ENCODE measurements around the gene STAT1. TPM values are rescaled to one million over a fixed set of nuclear protein-coding genes. Genes with fewer than 3 reads are reported as not detected.

STAT1 gene
- total RNA-seq, 1 donor from 2014 or later = 76.5 TPM

DNA sequence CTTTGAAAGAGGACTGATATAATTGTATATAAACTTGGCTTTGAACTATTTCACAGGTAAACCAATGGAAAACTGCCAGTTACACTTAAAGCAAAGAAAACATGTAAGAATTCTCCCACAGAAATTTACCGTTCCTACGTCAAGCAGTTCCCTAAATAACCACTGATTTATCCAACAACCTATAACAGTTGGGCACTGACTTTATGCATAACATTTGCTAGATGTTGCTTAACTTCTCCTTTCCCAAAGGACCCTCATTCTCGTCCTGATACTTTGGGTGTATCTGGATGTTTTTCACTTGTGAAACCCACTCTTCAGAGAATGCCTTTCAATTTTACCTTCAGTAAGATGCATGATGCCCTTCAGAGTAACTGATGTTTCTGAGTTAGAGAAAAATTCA is 43.8 kb downstream of the STAT1 start:
- H3K4me1 Mint-ChIP-seq (ENCODE audit: unreplicated experiment) = no peaks in the 10 kb centered on the region
- no peaks in the 10 kb centered on the region for H3K27me3 Mint-ChIP-seq (ENCODE audit: unreplicated experiment)
- H3K36me3 Mint-ChIP-seq (ENCODE audit: unreplicated experiment) = peaks cover 48% of the 10 kb centered on the region

GRCh38 chr2:190968522-190968921 is 45.4 kb downstream of the STAT1 start:
- Mint-ChIP-seq H3K36me3 (ENCODE audit: unreplicated experiment) (peaks cover 40% of the 10 kb centered on the region), H3K9me3 (ENCODE audit: unreplicated experiment) (no peaks in the 10 kb centered on the region), H3K27me3 (ENCODE audit: unreplicated experiment) (no peaks in the 10 kb centered on the region), H3K4me3 (ENCODE audit: unreplicated experiment) (no peak overlapping the region), H3K27ac (ENCODE audit: unreplicated experiment) (no peak overlapping the region), H3K4me1 (ENCODE audit: unreplicated experiment) (no peaks in the 10 kb centered on the region)
- TF ChIP-seq CTCF (IDR thresholded peaks at IDR 0.05) = no peak
- no peak for DNase-seq (ENCODE audit: extremely low spot score, unreplicated experiment)

More for the DNA sequence above, 43.8 kb downstream of the STAT1 start:
- no peak for DNase-seq (ENCODE audit: extremely low spot score, unreplicated experiment)
- H3K27ac Mint-ChIP-seq (ENCODE audit: unreplicated experiment) = no peak overlapping the region
- H3K4me3 Mint-ChIP-seq (ENCODE audit: unreplicated experiment) = no peak overlapping the region
- no peaks in the 10 kb centered on the region for H3K9me3 Mint-ChIP-seq (ENCODE audit: unreplicated experiment)
- TF ChIP-seq CTCF (IDR thresholded peaks at IDR 0.05) = no peak

- H3K9me3 Mint-ChIP-seq (ENCODE audit: unreplicated experiment) = no peaks in the 10 kb centered on the region
- no peaks in the 10 kb centered on the region for H3K4me1 Mint-ChIP-seq (ENCODE audit: unreplicated experiment)
- TF ChIP-seq CTCF (IDR thresholded peaks at IDR 0.05) = no peak
- no peak overlapping the region for H3K4me3 Mint-ChIP-seq (ENCODE audit: unreplicated experiment)
- no peak overlapping the region for H3K27ac Mint-ChIP-seq (ENCODE audit: unreplicated experiment)
- no peak for DNase-seq (ENCODE audit: extremely low spot score, unreplicated experiment)
- H3K36me3 Mint-ChIP-seq (ENCODE audit: unreplicated experiment) = peaks cover 54% of the 10 kb centered on the region
- H3K27me3 Mint-ChIP-seq (ENCODE audit: unreplicated experiment) = no peaks in the 10 kb centered on the region
Measured at GRCh38 chr2:190965580-190966222, 48.3 kb downstream of the STAT1 start.

DNA sequence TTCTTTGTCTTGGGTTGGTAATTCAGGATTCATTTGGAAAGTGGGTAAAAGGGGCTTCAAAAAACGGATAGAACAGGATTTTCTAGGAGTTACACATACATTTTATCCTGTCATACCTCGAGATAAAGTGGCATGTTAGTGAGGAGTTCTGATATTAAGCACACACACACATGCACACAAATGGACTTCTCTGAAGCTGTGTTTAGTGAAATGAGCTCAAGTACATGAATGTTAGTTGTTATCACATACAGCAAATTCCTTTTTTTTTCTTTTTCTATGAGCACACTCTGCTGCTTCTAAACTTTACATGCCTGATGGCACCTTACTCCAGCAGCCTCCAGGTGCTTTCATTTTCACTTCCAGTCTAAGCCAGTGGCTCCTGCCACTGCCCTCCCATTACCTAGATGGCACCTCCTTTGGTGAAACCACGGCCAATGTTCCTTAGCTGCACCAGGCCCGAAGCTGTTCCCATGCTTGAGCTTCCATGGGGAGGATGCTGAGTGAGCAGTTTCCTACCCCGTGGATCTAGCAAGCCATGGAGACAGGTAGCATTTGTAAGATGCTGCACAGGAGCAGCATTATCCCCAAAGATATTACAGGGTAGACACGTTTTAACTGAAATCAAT is 49.7 kb downstream of the STAT1 start:
- Mint-ChIP-seq H3K27ac (ENCODE audit: unreplicated experiment) (peak overlapping the region; percentile 41), H3K27me3 (ENCODE audit: unreplicated experiment) (no peaks in the 10 kb centered on the region), H3K36me3 (ENCODE audit: unreplicated experiment) (peaks cover 46% of the 10 kb centered on the region), H3K4me3 (ENCODE audit: unreplicated experiment) (no peak overlapping the region), H3K4me1 (ENCODE audit: unreplicated experiment) (no peaks in the 10 kb centered on the region), H3K9me3 (ENCODE audit: unreplicated experiment) (no peaks in the 10 kb centered on the region)
- TF ChIP-seq CTCF (IDR thresholded peaks at IDR 0.05) = no peak
- no peak for DNase-seq (ENCODE audit: extremely low spot score, unreplicated experiment)

GRCh38 chr2:190963088-190963487 is 50.9 kb downstream of the STAT1 start:
- H3K27ac Mint-ChIP-seq (ENCODE audit: unreplicated experiment) = no peak overlapping the region
- DNase-seq (ENCODE audit: extremely low spot score, unreplicated experiment) = no peak
- no peaks in the 10 kb centered on the region for H3K9me3 Mint-ChIP-seq (ENCODE audit: unreplicated experiment)
- H3K4me3 Mint-ChIP-seq (ENCODE audit: unreplicated experiment) = no peak overlapping the region
- peaks cover 53% of the 10 kb centered on the region for H3K36me3 Mint-ChIP-seq (ENCODE audit: unreplicated experiment)
- no peak for TF ChIP-seq CTCF (IDR thresholded peaks at IDR 0.05)
- H3K27me3 Mint-ChIP-seq (ENCODE audit: unreplicated experiment) = no peaks in the 10 kb centered on the region
- no peaks in the 10 kb centered on the region for H3K4me1 Mint-ChIP-seq (ENCODE audit: unreplicated experiment)
